GM18861 (cell line): Measurements from ENCODE around the gene RNF7.
"Not testable (repeated sequence)": the region's sequence is repeated elsewhere in the genome, so short reads cannot be mapped to it uniquely, and the experiment has no call there.

ENCODE experiments used
- ATAC-seq: cut with Tn5 transposase; IDR thresholded peaks from one replicate; pipeline ENCODE4 v1.9.1; 2021; ENCODE audit not compliant: unreplicated experiment

RNF7 gene

DNA sequence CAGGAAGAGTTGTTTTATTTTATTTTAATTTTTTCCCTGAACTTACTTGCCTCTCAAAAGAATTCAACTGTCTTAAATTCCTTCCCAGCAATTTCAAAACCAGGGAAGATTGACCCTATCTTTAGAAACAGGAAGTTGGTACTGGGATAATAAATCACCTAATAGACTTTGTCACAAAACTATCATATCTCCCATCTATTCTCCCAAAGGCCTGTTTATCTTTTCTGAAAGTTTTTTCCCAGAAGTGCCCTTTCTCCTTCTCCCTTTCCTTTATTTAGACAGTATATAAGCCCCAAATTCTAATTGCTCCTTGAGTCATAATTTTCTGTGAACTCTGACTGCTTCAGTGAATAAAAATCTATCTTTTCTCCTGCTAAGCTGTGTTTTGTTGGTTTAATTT lies 2.9 kb upstream of the RNF7 start:
- no peak for ATAC-seq

- ATAC-seq = no peak
Measured at GRCh38 chr3:141735770-141736465, 2.2 kb upstream of the RNF7 start.

DNA sequence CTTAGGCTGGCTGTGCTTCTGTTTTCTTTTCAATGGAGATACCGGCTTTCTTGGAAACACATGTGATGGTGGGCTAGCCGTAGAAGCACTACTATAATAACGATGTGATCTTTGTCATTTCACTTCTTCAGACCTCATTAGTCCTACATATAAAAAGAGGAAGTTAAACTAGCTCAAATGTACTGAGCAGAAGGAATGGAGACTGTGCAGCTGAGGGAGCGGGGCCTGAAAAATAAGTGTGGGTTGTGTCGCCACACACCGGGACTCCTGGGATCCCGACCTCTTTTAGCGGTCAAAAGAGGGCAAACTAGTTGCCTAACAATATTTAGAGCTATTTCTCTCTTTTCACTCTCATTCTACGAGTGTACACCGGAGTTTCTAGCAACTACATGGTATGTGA lies 1.0 kb upstream of the RNF7 start:
- no peak for ATAC-seq

GRCh38 chr3:141737678-141738021 lies 448 bp upstream of the RNF7 start:
- no peak for ATAC-seq

- ATAC-seq = no peak
Measured at GRCh38 chr3:141738891-141739363, 829 bp downstream of the RNF7 start.

DNA sequence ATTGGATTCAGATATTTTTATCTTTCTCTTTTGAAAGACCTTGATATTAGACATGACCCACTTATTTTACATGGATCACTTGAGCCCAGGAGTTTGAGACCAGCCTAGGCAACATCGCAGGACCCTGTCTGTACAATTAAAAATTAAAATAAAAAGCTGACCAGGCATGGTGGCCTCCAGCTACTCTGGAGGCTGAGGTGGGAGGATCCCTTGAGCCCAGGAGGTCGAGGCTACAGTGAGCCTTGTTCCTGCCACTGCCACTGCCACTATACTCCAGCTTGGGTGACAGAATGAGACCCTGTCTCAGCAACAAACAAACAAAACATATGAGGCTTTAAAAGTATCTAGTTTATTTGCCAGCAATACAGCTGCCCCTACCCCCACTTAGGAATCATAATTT lies 1.6 kb downstream of the RNF7 start:
- ATAC-seq = no peak

GRCh38 chr3:141740349-141740748 lies 2.3 kb downstream of the RNF7 start:
- ATAC-seq = no peak

- no peak for ATAC-seq
Measured at GRCh38 chr3:141743305-141743704, 5.2 kb downstream of the RNF7 start.

- ATAC-seq = no peak
Measured at GRCh38 chr3:141746962-141747361, 8.9 kb downstream of the RNF7 start.

- ATAC-seq = no peak
Measured at GRCh38 chr3:141753399-141753798, 15.3 kb downstream of the RNF7 start.

DNA sequence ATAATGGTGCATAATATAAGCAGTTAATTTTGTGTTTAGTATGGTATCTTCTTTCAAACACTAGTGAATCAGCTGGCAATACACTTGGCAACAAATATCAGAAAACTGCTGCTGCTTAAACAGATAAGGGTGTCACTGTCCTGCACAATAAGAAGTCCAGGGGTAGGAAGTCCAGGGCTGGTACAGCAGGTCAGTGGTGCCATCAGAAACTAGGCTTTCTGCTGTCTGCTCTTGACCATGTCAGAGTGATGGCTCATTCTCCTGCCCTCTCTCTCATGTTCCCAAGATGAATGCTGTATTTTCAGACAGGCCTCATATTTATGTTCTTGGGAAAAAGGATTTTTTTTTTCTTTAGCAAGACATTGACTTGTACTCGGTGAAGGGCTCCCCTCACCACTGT lies 15.9 kb downstream of the RNF7 start:
- ATAC-seq = no peak

DNA sequence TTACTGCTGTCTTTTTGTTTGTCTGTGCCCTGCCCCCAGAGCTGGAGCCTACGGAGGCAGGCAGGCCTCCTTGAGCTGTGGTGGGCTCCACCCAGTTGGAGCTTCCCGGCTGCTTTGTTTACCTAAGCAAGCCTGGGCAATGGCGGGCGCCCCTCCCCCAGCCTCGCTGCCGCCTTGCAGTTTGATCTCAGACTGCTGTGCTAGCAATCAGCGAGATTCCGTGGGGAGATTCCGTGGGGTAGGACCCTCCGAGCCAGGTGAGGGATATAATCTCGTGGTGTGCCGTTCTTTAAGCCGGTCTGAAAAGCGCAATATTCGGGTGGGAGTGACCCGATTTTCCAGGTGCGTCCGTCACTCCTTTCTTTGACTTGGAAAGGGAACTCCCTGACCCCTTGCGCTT lies 24.5 kb downstream of the RNF7 start:
- ATAC-seq = not testable (repeated sequence)

GRCh38 chr3:141763088-141763750 lies 25.1 kb downstream of the RNF7 start, which contains the start of gene GRK7:
Gene GRK7, plus strand, starts transcription at chr3:141763408. Its CDS starts 14,877 bp downstream, at chr3:141778285.
- no peak for ATAC-seq

DNA sequence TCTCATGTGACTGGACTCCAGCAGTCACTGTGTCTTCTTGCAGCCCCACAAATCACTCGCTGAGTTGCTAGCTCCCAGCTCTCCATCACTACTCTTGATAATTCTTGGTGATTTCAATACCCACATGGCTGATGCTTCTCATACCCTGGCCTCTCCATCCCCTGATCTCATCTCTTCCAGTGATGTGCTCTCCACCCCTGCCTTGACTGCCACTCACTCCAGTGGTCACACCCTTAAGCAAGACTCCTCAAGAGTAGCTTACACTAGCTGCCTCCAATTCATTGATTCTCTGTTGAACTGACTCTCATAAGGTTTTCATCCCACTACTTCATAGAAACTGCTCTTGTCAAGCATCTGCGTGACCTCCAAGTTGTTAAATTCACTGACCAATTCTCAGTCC lies 25.9 kb downstream of the RNF7 start:
- ATAC-seq = no peak

- ATAC-seq = no peak
Measured at GRCh38 chr3:141764465-141764864, 26.4 kb downstream of the RNF7 start.

DNA sequence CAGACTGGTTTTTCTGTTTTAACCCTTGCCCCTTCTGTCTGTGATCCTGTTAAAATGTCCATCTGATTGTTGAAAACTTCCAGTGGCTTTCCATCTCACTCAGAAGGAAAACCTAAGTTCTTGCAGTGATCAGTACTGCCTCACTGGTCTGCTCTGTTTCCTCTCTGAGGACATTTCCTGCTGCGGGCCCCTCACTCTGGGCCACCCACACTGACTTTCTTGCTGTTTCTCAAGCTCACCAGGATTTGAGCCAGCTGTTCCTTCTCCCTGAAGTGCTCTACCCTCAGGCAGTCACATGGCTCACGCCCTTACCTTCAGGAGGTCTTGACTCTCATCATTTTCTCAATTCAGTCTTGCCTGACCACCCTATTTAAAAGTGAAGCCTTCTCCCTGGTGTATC lies 26.9 kb downstream of the RNF7 start:
- ATAC-seq = no peak

GRCh38 chr3:141767066-141767465 lies 29.0 kb downstream of the RNF7 start:
- ATAC-seq = no peak

GRCh38 chr3:141769221-141769894 lies 31.3 kb downstream of the RNF7 start:
- no peak for ATAC-seq

- ATAC-seq = no peak
Measured at GRCh38 chr3:141773676-141774075, 35.6 kb downstream of the RNF7 start.

GRCh38 chr3:141776376-141776775 lies 38.3 kb downstream of the RNF7 start:
- no peak for ATAC-seq

DNA sequence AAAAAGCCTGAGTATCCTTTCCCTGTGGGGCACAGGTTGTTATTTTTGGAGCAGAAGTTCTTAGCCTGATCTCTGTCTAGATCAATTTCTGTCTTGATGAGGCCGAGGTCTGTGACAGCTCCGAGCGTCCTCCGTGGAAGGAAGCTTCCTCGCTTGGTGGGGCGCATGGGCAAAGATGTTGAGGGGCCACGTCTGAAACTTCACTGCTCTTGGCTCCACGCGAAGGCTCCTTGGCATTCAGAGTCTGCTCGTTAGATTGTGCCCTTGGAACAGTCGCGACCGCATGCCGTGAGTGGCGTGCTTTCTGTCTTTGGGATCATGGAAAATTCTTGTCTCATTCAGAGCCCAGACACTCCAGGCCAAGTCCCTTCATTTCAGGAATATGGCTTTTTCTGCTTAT lies 38.8 kb downstream of the RNF7 start:
- no peak for ATAC-seq
